NB4 (cell line): ENCODE measurements around the gene ATXN7.

ENCODE experiments used
- POLR2A ChIP-seq: IDR thresholded peaks from 2 replicates; pipeline ENCODE4 v1.6.1; 2011; ENCODE audit warnings: mild to moderate bottlenecking; ENCODE audit not compliant: insufficient read length; ENCODE audit errors: extremely low read depth
- TF ChIP-seq, protein P1 (sequence below): IDR thresholded peaks from 2 replicates; pipeline ENCODE4 v1.6.1; 2011; ENCODE audit warnings: low read depth, low read length
- TF ChIP-seq, protein P2 (sequence below): IDR thresholded peaks from one replicate; pipeline ENCODE4 v1.5.1; 2012; ENCODE audit warnings: low read depth, low read length

- TF ChIP-seq, protein P1, sequence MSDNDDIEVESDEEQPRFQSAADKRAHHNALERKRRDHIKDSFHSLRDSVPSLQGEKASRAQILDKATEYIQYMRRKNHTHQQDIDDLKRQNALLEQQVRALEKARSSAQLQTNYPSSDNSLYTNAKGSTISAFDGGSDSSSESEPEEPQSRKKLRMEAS = no peak
- TF ChIP-seq, protein P2, sequence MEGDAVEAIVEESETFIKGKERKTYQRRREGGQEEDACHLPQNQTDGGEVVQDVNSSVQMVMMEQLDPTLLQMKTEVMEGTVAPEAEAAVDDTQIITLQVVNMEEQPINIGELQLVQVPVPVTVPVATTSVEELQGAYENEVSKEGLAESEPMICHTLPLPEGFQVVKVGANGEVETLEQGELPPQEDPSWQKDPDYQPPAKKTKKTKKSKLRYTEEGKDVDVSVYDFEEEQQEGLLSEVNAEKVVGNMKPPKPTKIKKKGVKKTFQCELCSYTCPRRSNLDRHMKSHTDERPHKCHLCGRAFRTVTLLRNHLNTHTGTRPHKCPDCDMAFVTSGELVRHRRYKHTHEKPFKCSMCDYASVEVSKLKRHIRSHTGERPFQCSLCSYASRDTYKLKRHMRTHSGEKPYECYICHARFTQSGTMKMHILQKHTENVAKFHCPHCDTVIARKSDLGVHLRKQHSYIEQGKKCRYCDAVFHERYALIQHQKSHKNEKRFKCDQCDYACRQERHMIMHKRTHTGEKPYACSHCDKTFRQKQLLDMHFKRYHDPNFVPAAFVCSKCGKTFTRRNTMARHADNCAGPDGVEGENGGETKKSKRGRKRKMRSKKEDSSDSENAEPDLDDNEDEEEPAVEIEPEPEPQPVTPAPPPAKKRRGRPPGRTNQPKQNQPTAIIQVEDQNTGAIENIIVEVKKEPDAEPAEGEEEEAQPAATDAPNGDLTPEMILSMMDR = no peak
- TF ChIP-seq POLR2A = no peak
Observed at GRCh38 chr3:63968612-63969350, 105.1 kb downstream of the ATXN7 start.
